Astrocyte of the hippocampus (primary cell): ENCODE data around the gene CEND1.
A peak's percentile ranks its signal among the peaks of the same experiment; 100 is the strongest.

Experiments
- DNase-seq: peaks from one replicate; pipeline ENCODE4 v3.0.0; 2011; ENCODE audit warnings: low read depth, low spot score

Gene CEND1

DNA sequence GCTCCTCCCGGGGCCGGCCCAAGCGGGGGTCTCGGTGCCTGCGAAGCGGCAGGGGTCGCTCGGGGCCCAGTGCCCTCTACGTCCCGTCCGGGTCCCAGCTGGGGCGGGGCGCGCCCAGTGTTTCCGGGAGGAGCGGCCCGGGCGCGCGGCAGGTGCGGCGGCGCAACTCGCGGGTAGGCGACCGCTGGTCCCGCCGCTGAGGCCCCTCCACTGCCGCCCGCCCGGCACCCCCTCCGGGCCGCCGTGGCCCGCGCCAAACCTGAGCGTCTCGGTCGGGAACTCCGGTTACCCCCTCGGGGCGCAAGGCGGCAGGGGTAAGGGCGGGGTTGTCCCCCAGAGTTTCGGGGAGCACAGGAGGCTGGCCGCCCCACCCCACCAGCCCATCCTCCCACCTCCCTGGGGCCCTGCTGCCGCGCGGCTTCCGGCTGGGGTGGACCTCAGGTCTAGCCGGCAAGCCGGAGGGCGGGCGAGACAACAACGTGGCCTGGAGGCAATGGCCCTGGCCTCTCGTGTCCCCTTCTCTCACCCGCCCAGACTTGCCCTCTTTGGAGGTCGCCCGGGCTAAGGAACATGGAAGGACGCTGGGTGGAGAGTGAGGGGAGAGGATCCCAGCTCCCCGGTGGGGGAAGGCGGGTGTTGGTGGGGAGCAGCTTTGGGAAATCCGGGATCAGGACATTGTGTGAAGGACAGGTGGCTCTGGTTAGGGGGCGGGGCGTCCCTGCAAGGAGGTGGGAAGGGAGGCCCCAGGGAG, 37.4 kb upstream of the CEND1 start:
- DNase-seq: no peak

DNA sequence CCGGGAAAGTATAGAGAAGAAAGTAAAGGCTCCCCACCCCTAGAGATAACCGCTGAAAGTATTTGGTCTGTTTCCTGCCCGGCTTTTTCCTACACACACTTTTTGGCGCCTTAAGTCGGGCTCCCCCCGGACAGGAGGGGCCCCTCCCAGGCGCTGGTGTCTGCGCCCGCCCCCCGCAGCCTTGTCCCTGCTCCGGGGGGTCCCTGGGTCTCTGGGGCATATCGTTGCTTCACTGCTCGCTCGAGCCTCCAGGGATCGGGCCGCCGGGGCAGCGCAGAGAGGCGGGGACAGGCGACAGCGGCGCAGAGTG, 36.9 kb upstream of the CEND1 start:
- DNase-seq: no peak

DNA sequence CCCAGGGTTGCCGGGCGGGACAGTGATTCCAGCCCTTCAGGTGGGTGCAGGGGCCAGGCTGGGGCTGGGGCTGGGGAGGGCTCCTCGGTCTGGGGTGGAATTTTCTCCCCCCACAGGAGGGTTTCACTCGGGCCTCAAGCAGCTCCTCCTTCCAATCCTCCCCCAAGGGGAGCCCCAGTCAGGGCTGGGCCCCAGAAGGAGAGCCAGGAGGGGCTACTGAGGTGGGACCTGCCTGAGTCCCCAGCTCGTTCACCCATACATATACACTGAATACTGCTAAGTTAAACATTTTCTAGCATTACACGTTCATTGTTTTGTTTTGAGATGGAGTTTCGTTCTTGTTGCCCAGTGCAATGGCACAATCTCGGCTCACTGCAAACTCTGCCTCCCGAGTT, 36.3 kb upstream of the CEND1 start:
- DNase-seq: no peak

DNA sequence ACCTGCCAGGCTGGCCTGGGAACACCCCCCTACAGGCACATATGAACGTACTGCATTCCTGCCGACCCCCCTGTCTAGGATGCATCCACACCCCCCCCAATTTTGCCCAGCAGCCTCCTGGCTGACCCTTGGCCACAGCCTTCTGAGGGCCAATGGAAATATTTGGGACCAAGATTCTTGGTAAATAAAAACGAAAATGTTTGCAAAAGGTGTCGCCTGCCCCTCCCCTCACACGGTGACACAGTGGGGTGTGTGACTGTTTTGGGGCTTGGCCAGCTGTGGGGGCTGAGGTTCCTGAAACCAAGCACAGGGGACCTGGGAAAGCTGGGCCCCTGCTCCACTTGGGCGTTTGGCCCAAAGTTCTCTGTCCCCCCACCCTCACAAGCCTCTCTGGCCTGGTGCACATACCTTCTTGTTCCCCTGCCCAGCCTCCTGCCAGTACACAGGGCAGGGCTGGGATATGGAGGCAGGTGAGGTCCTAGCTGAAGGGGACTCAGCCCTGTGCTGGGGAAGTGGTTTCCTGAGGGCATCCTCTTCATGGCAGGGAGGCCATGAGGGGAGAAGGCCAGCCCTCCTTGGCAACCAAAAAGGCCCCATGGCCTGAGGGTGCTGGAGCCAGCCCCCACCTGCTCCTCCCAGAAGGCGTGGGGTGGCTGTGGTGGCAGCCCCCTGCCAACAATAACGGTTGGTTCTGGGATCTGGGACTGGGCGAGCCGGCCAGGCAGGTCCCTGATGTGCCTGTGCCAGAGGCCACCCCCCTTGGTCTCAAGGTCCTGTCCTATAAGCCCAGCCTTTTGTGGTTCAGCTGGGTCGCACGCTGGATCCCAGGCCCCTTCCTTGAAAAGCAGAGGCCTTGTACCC, 35.7 kb upstream of the CEND1 start:
- DNase-seq: no peak

DNA sequence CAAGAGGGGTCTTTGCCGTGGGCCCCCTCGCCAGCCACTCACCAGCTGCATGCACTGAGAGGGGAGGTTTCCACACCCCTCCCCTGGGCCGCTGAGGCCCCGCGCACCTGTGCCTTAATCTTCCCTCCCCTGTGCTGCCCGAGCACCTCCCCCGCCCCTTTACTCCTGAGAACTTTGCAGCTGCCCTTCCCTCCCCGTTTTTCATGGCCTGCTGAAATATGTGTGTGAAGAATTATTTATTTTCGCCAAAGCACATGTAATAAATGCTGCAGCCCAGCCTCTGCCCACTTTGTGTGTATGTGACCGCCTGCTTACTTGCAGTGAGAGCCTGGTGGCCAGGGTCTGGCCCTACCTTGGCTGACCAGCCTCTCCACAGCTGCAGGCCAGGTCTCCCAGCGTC, 35.1 kb upstream of the CEND1 start:
- no peak for DNase-seq

DNA sequence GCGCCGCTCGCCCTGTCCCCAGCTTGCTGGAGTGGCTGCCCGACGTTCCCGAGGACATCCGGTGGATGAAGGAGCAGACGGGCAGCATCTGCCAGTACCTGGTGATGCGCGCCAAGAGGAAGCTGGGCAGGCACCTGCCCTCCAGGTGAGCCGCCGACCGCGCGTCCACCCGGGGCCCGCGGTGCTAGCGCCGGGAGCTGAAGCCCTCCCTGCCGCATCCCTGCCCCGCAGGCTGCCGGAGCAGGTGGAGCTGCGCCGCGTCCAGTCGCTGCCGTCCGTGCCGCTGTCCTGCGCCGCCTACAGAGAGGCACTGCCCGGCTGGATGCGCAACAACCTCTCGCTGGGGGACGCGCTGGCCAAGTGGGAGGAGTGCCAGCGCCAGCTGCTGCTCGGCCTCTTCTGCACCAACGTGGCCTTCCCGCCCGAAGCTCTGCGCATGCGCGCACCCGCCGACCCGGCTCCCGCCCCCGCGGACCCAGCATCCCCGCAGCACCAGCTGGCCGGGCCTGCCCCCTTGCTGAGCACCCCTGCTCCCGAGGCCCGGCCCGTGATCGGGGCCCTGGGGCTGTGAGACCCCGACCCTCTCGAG, 34.5 kb upstream of the CEND1 start:
- DNase-seq: no peak

DNA sequence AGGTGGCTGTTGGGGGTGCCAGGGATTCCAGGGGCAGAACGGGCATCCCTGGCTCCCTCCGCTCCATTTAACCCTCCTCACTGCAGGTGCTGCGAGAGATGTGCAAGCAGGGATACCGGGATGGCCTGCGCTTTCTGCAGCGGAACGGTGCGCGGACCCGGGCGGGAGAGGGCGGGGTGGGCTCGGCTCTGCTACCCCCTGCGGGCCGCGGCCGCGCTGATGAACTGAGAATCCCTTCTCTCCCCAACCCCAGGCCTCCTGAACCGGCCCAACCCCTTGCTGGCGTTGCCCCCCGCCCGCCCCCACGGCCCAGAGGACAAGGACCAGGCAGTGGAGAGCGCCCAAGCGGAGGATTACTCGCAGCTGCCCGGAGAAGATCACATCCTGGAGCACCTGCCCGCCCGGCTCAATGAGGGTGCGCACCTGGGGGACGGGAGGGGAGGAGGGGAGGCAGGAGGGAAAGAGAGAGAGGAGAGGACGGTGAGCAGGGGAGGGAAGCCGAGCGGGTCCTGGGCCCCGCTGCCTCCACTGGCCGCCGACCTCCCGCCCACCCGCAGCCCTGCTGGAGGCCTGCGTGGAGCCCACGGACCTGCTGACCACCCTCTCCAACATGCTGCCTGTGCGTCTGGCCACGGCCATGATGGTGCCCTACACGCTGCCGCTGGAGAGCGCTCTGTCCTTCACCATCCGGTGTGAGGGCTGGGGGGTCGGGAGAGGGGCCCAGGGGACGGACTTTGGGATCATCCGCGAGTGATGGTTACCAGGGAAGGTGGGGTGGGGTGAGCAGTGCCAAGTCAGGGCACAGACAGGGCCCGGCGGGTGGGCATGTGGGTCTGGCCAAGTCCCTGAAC, 33.8 kb upstream of the CEND1 start:
- no peak for DNase-seq

DNA sequence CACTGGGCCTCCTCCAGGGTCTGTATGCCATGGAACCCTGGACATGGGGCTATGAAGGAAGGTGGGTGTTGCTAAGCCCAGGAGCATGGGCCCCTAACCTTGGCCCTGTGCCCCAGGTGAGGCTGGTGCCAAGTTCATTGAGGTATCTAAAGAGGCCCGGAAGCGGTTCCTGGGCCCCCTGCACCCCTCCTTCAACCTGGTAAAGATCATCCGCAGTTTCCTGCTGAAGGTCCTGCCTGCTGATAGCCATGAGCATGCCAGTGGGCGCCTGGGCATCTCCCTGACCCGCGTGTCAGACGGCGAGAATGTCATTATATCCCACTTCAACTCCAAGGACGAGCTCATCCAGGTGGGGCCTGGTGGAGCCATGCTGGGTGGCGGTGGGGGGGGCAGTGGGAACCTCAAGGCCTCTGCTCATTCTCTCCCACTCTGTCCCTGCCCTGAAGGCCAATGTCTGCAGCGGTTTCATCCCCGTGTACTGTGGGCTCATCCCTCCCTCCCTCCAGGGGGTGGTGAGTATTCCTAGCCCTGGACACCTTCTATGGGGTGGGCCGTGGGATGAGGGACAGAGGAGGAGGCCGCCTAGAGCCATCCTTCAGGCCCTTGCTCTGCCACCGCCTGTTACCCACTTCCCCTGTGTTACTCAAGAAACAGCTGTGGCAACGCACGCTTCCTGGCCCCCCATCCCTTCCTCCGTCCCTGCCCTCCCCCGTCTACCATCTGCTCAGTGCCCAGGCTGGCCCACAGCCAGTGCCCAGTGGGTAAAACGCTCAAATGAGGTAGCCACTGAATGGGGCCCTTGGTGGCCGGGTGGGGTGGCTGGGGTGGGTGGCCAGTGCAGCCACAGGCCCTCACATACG, 31.9 kb upstream of the CEND1 start:
- DNase-seq: no peak

DNA sequence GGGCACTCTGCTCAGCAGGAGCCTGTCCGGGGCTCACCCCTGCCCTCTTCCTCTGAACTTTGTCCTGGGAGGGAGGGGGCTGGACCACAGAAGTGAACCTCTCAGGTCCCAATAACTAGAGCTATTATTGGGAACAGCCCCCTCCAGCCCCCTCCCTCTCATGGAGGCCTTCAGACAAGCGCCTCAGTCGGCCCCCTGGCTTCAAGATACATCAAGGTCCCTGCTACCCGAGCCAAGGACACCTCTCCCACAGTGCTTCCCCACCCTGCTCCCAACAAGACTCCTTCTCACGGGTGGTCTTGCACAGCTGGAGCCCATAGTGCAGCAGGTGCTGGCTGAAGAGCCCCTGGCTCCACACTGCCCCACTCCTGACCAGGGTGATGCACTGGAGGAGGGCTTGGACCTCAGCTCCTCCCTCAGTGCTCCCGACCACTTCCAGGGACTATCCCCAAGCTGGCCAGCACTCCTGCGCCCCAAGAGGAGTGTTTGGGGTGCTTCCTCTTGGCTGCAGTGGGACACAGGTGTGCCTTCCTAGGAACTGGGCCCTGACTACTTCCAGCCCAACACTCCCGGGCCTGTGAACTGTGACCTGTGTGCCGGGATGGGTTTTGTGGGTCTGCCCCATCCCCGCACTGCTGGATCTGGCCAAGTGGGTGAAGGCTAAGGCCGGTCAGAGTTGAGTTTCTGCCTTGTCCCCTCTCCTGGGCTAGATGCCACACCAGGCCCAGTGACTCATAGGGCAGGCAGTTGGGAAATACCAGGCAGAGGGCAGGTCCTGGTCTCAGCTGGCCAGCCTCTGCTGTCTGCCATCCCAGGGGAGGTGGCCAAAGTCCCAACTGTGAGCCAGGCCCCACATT, 31.0 kb upstream of the CEND1 start:
- DNase-seq: peak; percentile 82

DNA sequence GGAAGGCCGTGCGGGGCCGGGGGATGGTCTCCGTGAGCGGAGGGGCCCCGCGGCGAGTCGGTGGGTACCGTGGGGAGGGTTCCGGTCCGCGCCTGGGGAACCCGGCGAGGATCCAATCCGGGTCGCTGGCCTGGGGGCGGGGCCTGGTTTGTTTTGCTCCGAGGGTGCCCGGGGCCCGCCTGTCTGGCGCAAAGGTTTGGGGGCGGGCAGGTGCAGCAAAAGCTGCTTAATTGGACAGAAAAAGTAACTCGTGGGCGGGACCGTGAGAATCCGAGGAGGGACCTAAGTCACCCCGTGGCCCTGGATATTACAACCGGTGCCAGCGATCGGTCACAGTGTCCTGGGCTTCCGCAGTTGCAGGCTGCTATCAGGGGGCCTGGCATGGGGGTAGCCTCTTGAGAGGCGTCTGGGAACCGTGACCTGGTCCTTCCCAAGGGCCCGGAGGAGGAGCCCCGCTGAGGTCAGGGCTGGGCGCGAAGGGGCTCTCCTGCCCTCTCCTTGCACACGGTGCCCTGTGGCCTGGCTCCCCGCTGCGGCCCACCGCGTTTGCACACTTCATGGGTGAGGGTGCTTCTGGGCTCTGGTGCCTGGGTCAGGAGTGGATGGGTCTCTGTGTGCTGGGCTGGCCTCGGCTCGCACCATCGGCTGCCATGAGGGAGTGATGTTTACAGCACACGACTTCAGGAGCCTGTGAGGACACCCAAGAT, 30.2 kb upstream of the CEND1 start:
- DNase-seq: peak; percentile 80

DNA sequence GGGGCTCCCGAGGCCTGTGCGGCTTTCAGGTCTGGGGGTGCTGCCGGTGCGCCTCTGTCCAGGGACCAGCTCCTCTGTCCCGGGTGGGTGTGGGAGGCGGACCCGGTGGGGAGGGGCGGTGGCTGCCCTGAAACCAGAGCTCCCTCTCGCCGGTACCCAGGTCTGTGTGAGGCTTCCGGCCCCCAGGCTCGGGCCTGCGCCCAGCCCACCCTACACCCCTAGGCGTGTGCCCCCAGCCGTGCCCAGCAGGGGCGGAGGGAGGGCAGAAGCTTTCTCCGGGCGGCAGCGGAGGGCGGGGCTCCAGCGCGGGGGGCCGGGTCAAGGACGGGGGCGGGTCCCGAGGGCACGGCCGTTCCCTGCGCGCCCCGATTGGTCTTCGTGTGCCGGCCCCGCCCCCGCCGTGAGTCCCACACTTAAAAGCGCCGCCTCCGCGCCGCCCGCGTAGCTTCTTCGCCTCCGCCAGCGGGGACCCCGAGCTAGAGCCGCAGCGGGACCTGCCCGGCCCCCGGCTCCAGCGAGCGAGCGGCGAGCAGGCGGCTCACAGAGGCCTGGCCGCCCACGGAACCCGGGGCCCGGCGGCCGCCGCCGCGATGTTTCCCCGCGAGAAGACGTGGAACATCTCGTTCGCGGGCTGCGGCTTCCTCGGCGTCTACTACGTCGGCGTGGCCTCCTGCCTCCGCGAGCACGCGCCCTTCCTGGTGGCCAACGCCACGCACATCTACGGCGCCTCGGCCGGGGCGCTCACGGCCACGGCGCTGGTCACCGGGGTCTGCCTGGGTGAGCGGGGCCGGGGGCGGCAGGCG, 29.4 kb upstream of the CEND1 start:
- peak; percentile 95 for DNase-seq

DNA sequence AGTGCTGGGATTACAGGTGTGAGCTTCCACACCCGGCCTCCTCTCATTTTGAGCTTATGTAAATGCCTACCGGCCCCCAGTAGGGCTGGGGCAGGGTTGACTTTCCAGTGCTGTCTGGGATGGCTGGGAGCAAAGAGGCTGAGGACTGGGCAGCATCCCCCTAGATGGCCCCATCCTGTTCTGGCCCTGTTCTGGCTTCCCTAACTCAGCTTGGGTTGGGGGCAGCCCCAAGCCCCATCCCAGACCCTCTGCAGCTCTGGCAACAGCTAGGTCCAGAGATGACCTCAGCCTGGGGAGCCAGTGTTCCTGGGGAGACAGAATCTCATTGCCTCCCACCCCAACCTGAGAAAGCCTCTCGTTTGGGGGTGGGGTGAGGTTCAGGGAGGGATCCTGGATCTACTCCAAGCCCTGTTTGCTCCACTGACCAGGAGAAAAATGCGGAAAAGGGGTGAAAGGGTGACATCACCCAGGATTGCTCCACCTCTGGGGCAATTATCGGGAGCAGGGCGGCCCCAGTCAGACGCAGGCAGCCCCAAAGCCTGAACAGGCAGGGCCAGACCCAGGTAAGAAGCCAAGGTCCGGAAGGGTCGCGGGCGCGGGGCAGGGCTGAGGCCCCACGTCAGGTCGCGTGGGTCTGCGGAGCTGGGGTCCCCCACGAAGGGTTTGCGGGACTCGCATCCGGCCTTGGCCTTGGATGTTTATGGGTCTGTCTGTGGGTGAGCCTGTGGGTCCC, 28.7 kb upstream of the CEND1 start, which contains the start of gene PNPLA2:
Gene PNPLA2, plus strand, starts transcription at position 519 of the 733 bp plus-strand sequence. CDS start 805 bp downstream, outside the sequence.
- no peak for DNase-seq

DNA sequence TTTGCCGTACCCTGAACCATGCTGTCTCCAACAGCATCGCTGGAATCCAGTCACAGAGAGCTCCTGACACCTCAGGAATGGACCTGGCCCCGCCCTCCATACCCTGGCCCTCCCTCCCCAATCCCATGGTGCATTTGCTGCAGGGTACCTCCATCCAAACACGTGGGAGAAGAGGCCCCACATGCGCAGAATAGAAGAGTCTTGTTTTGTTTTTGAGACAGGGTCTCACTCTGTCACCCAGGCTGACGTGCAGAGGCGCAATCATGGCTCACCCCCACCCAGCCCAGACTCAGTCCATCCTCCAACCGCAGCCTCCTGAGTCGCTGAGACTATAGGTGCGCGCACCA, 26.5 kb upstream of the CEND1 start:
- DNase-seq: no peak

DNA sequence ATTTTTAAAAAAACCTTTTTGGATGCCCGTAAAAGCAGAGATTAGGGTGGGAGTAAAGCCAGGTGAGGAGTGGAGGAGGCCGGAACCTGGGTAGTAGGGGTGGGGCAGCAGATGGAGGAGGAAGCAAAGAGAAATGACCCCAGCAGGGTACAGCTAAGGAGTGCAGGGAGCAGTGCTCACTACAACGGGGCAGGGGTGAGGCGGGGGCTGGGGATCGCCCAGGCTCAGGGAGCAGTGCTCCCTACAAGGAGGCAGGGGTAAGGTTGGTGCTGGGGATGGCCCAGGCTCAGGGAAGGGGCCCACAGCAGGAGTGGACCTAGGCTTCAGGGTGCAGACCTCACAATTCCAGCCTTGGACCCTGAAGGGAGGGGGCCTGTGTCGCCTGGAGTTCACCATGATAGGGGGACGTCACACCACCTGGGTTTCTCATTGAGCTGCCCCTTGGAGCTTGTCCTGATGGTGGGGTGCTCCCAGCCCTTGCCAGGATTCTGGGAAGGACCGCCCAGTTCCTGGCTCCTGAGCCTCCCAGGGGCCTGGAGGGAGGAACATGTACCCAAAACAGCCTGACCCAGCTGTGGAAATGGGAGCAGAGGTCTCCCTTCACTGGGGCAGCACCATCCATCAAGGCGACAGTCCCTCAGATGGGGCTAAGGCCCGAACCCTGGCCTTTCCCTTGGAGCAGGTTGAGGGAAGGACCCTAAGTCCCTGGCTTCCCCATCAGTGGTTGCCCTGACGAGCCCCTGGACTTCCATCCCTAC, 26.0 kb upstream of the CEND1 start:
- no peak for DNase-seq

DNA sequence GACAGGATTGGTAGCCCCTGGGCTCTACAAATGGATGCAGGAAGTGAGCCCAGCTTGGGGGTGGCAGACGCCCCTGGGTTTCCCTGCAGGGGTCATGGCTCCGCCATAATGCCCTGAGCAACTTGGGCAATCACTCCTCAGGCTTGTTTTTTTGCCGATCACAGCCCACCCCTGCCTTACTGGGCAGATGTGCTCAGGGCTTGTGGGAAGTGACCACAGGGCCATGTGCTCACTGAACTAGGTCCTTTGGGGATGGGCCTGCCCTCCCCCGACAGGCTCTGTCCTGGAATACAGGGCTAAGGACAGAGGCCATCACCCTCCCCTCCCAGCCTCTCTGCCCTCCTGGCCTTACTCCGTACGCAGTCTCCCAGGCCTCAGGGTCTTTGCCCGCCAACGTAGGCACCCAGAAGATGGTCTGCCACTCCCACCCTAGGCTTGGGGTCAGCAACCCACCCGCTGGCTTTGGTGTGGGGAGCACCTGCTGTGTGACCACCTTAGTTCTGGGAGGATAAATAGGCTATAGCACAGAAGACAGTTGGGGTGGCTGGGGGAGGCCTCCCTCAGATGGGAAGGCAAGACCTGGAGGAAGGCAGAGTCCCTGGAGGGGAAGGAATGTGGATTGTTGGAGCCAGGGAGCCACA, 23.7 kb upstream of the CEND1 start:
- no peak for DNase-seq

DNA sequence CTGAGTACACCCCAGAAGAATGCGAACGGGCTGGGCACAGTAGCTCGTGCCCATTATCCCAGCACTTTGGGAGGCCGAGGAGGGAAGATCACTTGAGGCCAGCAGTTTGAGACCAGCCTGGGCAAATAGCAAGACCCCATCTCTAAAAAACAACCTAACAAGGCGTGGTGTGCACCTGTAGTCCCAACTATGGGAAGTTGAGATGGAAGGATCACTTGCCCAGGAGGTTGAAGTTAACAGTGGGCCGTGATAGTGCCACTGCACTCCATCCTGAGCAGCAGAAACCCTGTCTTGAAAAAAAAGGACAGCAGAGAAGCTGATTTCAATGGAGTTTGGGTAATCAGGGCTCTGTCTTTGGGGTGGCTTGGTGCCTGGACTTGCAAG, 23.2 kb upstream of the CEND1 start:
- no peak for DNase-seq

DNA sequence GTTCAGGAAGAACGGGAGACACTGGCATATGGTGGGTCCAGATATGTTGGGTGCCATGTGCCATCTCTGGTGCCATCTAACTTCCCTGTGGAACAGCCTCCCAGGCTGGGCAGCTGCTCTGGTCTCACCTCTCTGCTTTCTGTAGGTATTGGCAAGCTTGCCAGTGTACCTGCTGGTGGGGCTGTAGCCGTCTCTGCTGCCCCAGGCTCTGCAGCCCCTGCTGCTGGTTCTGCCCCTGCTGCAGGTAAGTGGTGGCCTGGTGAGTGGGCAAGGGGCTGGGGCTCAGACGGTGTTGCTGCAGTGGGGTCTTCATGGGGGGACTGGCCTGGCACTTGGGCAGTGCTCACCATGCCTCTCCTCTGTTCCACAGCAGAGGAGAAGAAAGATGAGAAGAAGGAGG, 22.5 kb upstream of the CEND1 start:
- no peak for DNase-seq
